K562 (cell line): ENCODE results near the gene CCDC187. TPM values are rescaled to one million over a fixed set of nuclear protein-coding genes. Genes with fewer than 3 reads are reported as not detected.

ENCODE experiments used
- ATAC-seq: fragments of 200-7000 bp; cut with Tn5 transposase; 3 replicates; pipeline ENCODE4 v1.9.1; 2020; ENCODE audit warnings: moderate library complexity
- BruUV-seq: library from RNA; stranded (reverse); fragments of 400-500 nt; replicated peaks from 2 replicates; lab custom pipeline; 2021; lab: Mats Ljungman, UMichigan
- CTCF ChIA-PET: fragments of 300-600 bp; formaldehyde crosslinking; extraction: SDS; loops from one replicate; lab custom pipeline; 2021; ENCODE audit warnings: low intra/inter-chr PET ratio; lab: Yijun Ruan, JAX
- POLR2A ChIA-PET: fragments of 300-600, 350-650 bp; sonication (Branson Sonifier 250); formaldehyde crosslinking; extraction: SDS; loops from one replicate; lab custom pipeline; 2021; ENCODE audit warnings: antibody characterized with exemption, inconsistent platforms; lab: Yijun Ruan, JAX
- DNase-seq, 4 experiments: peaks; one replicate each; pipeline versions ENCODE4 v3.0.0 to v3.0.0-alpha.2; 2011 to 2018; ENCODE audit warnings: low spot score in 3 of 4, mixed read lengths in 3 of 4; ENCODE audit errors: extremely low read depth in 1 of 4
- FAIRE-seq: peaks from 2 replicates; lab custom pipeline; 2011; peaks lifted over from hg19 to GRCh38; lab: Jason Lieb, UNC
- H2AFZ ChIP-seq: 2 replicates; pipeline ENCODE4 v1.6.0; 2011; ENCODE audit warnings: low read depth, low read length, control low read depth, inconsistent platforms
- H3K27ac ChIP-seq: fragments of 200-600 bp; 3 replicates; pipeline ENCODE4 v1.8.0; 2011; ENCODE audit warnings: low read depth, mild to moderate bottlenecking, control low read depth, inconsistent platforms, low read length, moderate library complexity, mixed read lengths; ENCODE audit errors: extremely low read depth
- H3K27me3 ChIP-seq, 2 experiments: fragments of 300-600 bp in 1 of 2; 2 replicates in 1 of 2; 3 replicates in 1 of 2; pipeline versions ENCODE4 v1.6.0 to v1.8.0; 2011; ENCODE audit warnings: inconsistent platforms in 2 of 2, low read length in 2 of 2, mild to moderate bottlenecking in 1 of 2, mixed read lengths in 1 of 2, moderate library complexity in 1 of 2; ENCODE audit not compliant: control insufficient read depth in 2 of 2, insufficient read depth in 2 of 2
- H3K36me3 ChIP-seq: fragments of 300-600 bp; 3 replicates; pipeline ENCODE4 v1.8.0; 2011; ENCODE audit warnings: mild to moderate bottlenecking, low read length, inconsistent platforms; ENCODE audit not compliant: control insufficient read depth, insufficient read depth
- H3K4me1 ChIP-seq, 2 experiments: fragments of 200-600 bp in 1 of 2; replicated peaks in 1 of 2; 2 replicates in 1 of 2; 3 replicates in 1 of 2; pipeline versions ENCODE4 v1.5.1 to v1.8.0; 2011; ENCODE audit warnings: inconsistent platforms in 2 of 2, low read length in 2 of 2, mild to moderate bottlenecking in 1 of 2, mixed read lengths in 1 of 2, moderate library complexity in 1 of 2; ENCODE audit not compliant: control insufficient read depth in 2 of 2, insufficient read depth in 2 of 2
- H3K4me2 ChIP-seq: 2 replicates; pipeline ENCODE4 v1.6.1; 2011; ENCODE audit warnings: low read length, control low read depth, inconsistent platforms, mixed read lengths; ENCODE audit not compliant: insufficient read depth
- H3K4me3 ChIP-seq: fragments of 200-600 bp; sonication (generic), shearing (Covaris generic); 2 replicates; pipeline ENCODE4 v1.5.1; 2016; ENCODE audit warnings: control low read depth, inconsistent platforms
- H3K79me2 ChIP-seq: fragments of 200-600 bp; 3 replicates; pipeline ENCODE4 v1.8.0; 2011; ENCODE audit warnings: low read length, inconsistent platforms; ENCODE audit not compliant: control insufficient read depth, insufficient read depth
- H3K9ac ChIP-seq, 2 experiments: 2 replicates each; pipeline versions ENCODE4 v1.6.0 to v1.6.1; 2011; ENCODE audit warnings: low read depth in 2 of 2, low read length in 2 of 2, control low read depth in 1 of 2, inconsistent platforms in 1 of 2, mild to moderate bottlenecking in 1 of 2, mixed read lengths in 1 of 2; ENCODE audit not compliant: insufficient read depth in 1 of 2
- H3K9me1 ChIP-seq: one replicate; pipeline ENCODE4 v1.6.0; 2011; ENCODE audit warnings: inconsistent platforms, mild to moderate bottlenecking, low read length, moderate library complexity; ENCODE audit not compliant: control insufficient read depth, insufficient read depth
- H3K9me3 ChIP-seq: replicated peaks from 2 replicates; pipeline ENCODE4 v1.5.1; 2011; ENCODE audit warnings: low read depth, low read length, inconsistent platforms; ENCODE audit not compliant: control insufficient read depth, insufficient read depth
- H4K20me1 ChIP-seq: replicated peaks from 2 replicates; pipeline ENCODE4 v1.6.1; 2011; ENCODE audit warnings: low read length, inconsistent platforms, mixed read lengths; ENCODE audit not compliant: control insufficient read depth, insufficient read depth
- NFRKB ChIP-seq: fragments of 450-650 bp; IDR thresholded peaks from 2 replicates; pipeline ENCODE4 v1.6.1; 2016; ENCODE audit warnings: low read depth
- POLR2G ChIP-seq: fragments of 200-400 bp; formaldehyde crosslinking; IDR thresholded peaks from 2 replicates; pipeline ENCODE4 v1.6.1; 2017; ENCODE audit warnings: low read depth, mild to moderate bottlenecking, antibody characterized with exemption, low read length, moderate library complexity
- RBFOX2 ChIP-seq: fragments of 200-400 bp; formaldehyde crosslinking; IDR thresholded peaks from 2 replicates; pipeline ENCODE4 v1.6.1; 2017; ENCODE audit warnings: low read depth, mild to moderate bottlenecking, low read length, moderate library complexity
- U2AF1 ChIP-seq: fragments of 200-400 bp; formaldehyde crosslinking; optimal IDR thresholded peaks from 2 replicates; pipeline ENCODE3; 2017; ENCODE audit warnings: mild to moderate bottlenecking, low read depth, low read length, moderate library complexity
- WGBS: fragments of 100-300 bp; shearing (Covaris generic); methylation state at CpG from one replicate; pipeline ENCODE4 v1.1.6; 2016; ENCODE audit warnings: low coverage, mixed read lengths; ENCODE audit not compliant: insufficient coverage; ENCODE audit errors: missing lambda C conversion rate; 5-methylcytosine and 5-hydroxymethylcytosine counted together
- in situ Hi-C: fragments of 300-500 bp; cut with MboI; formaldehyde crosslinking; loops from 4 replicates; pipeline ENCODE4 v1.15.0; 2018; ENCODE audit warnings: inconsistent platforms, mixed read lengths
- intact Hi-C: fragments of 100-400 bp; cut with micrococcal nuclease; formaldehyde crosslinking; loops from 2 replicates; pipeline ENCODE4 v1.14.2; 2022
- polyA plus RNA-seq, 8 experiments: library from polyadenylated mRNA; depleted of rRNA in 4 of 8; stranded (reverse) in 5 of 8; unstranded in 3 of 8; fragments of >200 nt; fragmentation: Nextera tagmentation in 2 of 8; fragmentation: Illumina TruSeq in 1 of 8; extraction: Ambion mirVana in 2 of 8; extraction: Trizol in 1 of 8; gene quantifications; 2 replicates each; pipeline versions ENCODE4 v1.2.1 to v1.2.3, GENCODE V29; 2011 to 2014; ENCODE audit warnings: inconsistent platforms in 1 of 8, missing spikeins in 1 of 8
- total RNA-seq, 7 experiments: library from RNA; depleted of rRNA in 6 of 7; stranded (reverse); fragments of >200 nt in 6 of 7; fragmentation: Illumina TruSeq in 2 of 7; extraction: Trizol in 2 of 7; gene quantifications; 2 replicates each; pipeline versions ENCODE4 v1.2.1 to v1.2.3, GENCODE V29; 2011 to 2021; ENCODE audit warnings: low replicate concordance in 1 of 7
- TF ChIP-seq, protein P1 (sequence below), 2 experiments: fragments of 450-650 bp; formaldehyde crosslinking in 1 of 2; IDR thresholded peaks; 2 replicates each; pipeline versions ENCODE4 v1.4.0 to v1.6.1; 2014 to 2020; ENCODE audit warnings: mild to moderate bottlenecking in 2 of 2, borderline replicate concordance in 1 of 2, low read depth in 1 of 2

Gene CCDC187
- total and polyA plus RNA-seq, 9 of the 15 experiments (the other 6 are each of a cell fraction or from before 2014, with no cell fraction given) = not detected

DNA sequence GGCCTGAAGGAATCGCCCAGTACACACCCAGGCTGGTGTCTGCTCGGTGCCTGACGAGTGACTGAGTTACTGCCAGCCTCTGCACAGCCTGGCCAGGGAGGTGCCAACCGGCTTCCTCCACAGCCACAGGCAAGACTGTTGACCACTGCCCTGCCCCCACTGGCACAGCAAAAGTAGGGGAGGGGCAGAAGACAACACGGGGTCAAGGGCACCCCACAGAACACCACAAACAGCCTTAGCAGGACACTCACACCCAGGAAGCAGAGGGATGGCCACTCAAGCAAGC, 98.2 kb downstream of the CCDC187 start:
- no peak for TF ChIP-seq U2AF1
- TF ChIP-seq RBFOX2 = peak; percentile 61
- TF ChIP-seq POLR2G = peak; percentile 58
- Histone ChIP-seq H3K36me3 (peaks cover 37% of the 10 kb centered on the region; the same call in 2 of the 3 replicates), H3K27ac (no peak overlapping the region; the same call in 2 of the 3 replicates), H3K9me3 (no peaks in the 10 kb centered on the region), H3K9ac (peak overlapping the region in 1 of 2 experiments; percentile 22; a peak in 2 of 4 replicates), H3K4me3 (no peak overlapping the region), H3K79me2 (no peaks in the 10 kb centered on the region), H3K4me2 (no peak overlapping the region), H3K4me1 (peaks cover 21 to 72% of the 10 kb centered on the region in 2 experiments), H3K27me3 (peaks cover 11 to 19% of the 10 kb centered on the region in 2 experiments; a peak in 4 of 5 replicates), H3K9me1 (peaks cover 4% of the 10 kb centered on the region), H2AFZ (no peak overlapping the region), H4K20me1 (peaks cover 19% of the 10 kb centered on the region)
- no peak for ATAC-seq
- CTCF ChIA-PET = no interaction called here
- WGBS = 80% methylated on average over 5 of the region's 5 CpGs
- intact Hi-C loops = no loop called here
- DNase-seq = no peak
- POLR2A ChIA-PET = interaction anchor here (1.0 kb wide), 1 partner anchor 13 kb away, joined by 5 read pairs; no protein-coding TSS in a partner anchor
- no TSS peak for BruUV-seq
- FAIRE-seq = no peak
- in situ Hi-C loops = no loop called here

DNA sequence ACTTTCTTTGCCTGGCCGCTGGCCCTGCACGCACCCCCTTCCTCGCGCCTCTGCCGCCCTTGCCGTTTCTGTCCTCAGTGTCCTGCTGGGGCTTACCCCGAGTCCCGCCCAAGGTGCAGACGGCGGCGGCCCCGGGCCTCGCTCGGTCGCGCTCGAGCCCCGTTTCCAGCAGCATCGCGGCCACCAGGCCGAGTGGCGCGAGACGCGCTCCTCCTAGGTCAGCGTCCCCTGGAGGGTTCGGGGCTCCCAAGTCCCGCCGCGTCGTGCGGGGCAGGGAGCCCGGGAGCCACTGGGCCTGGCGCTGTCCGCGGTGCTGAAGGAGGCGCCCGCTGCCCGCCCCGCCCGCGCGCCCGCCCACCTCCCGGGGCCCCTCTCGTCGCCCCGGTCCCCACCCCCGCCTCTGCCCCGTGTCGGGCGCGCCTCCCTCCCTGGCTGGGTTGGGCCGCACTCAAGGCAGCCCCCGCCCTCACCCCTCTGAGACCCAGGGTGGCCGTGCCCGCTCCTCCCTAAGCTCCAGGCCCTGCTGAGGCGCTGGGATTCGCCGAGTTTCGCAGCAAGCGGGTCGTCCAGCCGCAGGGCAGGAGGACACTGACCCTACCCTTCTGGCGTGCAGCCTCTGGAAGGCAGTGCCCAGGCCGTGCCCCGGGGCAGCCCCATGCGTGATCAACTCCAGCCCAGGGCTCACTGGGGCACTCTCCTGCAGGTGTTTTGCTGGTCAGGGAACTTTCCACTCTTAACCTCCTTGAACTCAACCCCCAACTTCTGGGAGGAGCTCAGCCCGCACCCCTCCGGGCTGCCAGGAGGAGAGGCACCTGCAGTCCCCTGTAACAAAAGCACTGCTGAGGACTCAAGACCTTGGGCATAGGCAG, 98.8 kb downstream of the CCDC187 start, which contains the start of gene LHX3:
Gene LHX3, minus strand, starts transcription at position 291 of the 869 bp plus-strand sequence. Its CDS starts 116 bp downstream, at position 175.
- H3K9me3 ChIP-seq = no peaks in the 10 kb centered on the region
- H3K36me3 ChIP-seq = peaks cover 31% of the 10 kb centered on the region; the same call in 2 of the 3 replicates
- ChIA-PET CTCF (no interaction called here), POLR2A (no interaction called here)
- 83% methylated on average over 13 of the region's 70 CpGs for WGBS
- intact Hi-C loops = no loop called here
- H2AFZ ChIP-seq = no peak within 1 kb of the TSS
- H4K20me1 ChIP-seq = peaks cover 19% of the 10 kb centered on the region
- in situ Hi-C loops = no loop called here
- H3K4me2 ChIP-seq = no peak within 1 kb of the TSS
- no peak within 1 kb of the TSS for H3K4me3 ChIP-seq
- H3K9ac ChIP-seq = peak within 1 kb of the TSS in 1 of 2 experiments; percentile 22; a peak in 2 of 4 replicates
- no peak for ATAC-seq
- no peaks in the 10 kb centered on the region for H3K79me2 ChIP-seq
- BruUV-seq = no TSS peak
- no peak for FAIRE-seq
- DNase-seq = peak in 2 of 4 experiments; percentile 66 to 68
- peaks cover 21 to 77% of the 10 kb centered on the region in 2 experiments for H3K4me1 ChIP-seq
- no peak within 1 kb of the TSS; the same call in 2 of the 3 replicates for H3K27ac ChIP-seq
- peaks cover 4% of the 10 kb centered on the region for H3K9me1 ChIP-seq
- H3K27me3 ChIP-seq = peaks cover 17 to 25% of the 10 kb centered on the region in 2 experiments; a peak in 4 of 5 replicates
- TF ChIP-seq NFRKB = no peak
- TF ChIP-seq, protein P1, sequence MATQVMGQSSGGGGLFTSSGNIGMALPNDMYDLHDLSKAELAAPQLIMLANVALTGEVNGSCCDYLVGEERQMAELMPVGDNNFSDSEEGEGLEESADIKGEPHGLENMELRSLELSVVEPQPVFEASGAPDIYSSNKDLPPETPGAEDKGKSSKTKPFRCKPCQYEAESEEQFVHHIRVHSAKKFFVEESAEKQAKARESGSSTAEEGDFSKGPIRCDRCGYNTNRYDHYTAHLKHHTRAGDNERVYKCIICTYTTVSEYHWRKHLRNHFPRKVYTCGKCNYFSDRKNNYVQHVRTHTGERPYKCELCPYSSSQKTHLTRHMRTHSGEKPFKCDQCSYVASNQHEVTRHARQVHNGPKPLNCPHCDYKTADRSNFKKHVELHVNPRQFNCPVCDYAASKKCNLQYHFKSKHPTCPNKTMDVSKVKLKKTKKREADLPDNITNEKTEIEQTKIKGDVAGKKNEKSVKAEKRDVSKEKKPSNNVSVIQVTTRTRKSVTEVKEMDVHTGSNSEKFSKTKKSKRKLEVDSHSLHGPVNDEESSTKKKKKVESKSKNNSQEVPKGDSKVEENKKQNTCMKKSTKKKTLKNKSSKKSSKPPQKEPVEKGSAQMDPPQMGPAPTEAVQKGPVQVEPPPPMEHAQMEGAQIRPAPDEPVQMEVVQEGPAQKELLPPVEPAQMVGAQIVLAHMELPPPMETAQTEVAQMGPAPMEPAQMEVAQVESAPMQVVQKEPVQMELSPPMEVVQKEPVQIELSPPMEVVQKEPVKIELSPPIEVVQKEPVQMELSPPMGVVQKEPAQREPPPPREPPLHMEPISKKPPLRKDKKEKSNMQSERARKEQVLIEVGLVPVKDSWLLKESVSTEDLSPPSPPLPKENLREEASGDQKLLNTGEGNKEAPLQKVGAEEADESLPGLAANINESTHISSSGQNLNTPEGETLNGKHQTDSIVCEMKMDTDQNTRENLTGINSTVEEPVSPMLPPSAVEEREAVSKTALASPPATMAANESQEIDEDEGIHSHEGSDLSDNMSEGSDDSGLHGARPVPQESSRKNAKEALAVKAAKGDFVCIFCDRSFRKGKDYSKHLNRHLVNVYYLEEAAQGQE (IDR thresholded peaks at IDR 0.05; ENCODE audit: borderline replicate concordance) = peak; percentile 92
- TF ChIP-seq, protein P1 (CRISPR knock-in tag; IDR thresholded peaks at IDR 0.05; ENCODE audit: low read depth) = peak; percentile 87
- peak; percentile 60 for TF ChIP-seq RBFOX2
